ENCODE measurements around the gene SUN1.

DNA sequence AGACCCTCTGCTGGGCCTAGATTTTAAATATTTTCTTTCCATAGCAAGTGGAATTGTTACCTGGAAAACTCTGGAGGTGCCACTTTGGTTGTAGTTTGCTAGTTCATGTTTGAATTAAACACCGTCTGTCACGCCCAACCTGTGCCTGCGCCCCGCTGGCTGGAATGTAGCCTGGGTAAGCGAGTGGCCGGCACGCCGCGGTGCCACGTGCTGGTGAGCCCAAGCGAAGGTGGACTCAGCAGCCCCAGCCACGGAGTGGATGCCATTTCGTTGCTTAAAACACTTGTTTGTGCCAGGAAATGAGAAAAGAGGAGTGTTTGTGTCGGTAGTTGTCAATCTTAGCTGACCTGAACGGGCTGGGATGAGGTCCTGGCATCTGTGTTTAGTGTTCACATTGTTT lies 46.8 kb downstream of the SUN1 start:
- no peak for TF ChIP-seq NRF1 (IDR thresholded peaks at IDR 0.05; ENCODE audit: low read depth, low read length)
- TF ChIP-seq POLR2A (IDR thresholded peaks at IDR 0.05; ENCODE audit: control extremely low read depth in 1 of 2, low read depth in 2 of 2, low read length in 2 of 2), result no peak
- TF ChIP-seq, protein P1, sequence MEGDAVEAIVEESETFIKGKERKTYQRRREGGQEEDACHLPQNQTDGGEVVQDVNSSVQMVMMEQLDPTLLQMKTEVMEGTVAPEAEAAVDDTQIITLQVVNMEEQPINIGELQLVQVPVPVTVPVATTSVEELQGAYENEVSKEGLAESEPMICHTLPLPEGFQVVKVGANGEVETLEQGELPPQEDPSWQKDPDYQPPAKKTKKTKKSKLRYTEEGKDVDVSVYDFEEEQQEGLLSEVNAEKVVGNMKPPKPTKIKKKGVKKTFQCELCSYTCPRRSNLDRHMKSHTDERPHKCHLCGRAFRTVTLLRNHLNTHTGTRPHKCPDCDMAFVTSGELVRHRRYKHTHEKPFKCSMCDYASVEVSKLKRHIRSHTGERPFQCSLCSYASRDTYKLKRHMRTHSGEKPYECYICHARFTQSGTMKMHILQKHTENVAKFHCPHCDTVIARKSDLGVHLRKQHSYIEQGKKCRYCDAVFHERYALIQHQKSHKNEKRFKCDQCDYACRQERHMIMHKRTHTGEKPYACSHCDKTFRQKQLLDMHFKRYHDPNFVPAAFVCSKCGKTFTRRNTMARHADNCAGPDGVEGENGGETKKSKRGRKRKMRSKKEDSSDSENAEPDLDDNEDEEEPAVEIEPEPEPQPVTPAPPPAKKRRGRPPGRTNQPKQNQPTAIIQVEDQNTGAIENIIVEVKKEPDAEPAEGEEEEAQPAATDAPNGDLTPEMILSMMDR (IDR thresholded peaks at IDR 0.05; ENCODE audit: control extremely low read depth in 1 of 3, insufficient read depth in 1 of 3, low read depth in 1 of 3, low read length in 3 of 3), result no peak
- no peak for TF ChIP-seq ZNF274 (IDR thresholded peaks at IDR 0.05; ENCODE audit: borderline replicate concordance, extremely low read depth, low read length)
- TF ChIP-seq SUZ12 (IDR thresholded peaks at IDR 0.05; ENCODE audit: low read length), result no peak
- no peak for TF ChIP-seq RBBP5 (IDR thresholded peaks at IDR 0.05; ENCODE audit: borderline replicate concordance, low read depth, low read length)
- TF ChIP-seq, protein P2, sequence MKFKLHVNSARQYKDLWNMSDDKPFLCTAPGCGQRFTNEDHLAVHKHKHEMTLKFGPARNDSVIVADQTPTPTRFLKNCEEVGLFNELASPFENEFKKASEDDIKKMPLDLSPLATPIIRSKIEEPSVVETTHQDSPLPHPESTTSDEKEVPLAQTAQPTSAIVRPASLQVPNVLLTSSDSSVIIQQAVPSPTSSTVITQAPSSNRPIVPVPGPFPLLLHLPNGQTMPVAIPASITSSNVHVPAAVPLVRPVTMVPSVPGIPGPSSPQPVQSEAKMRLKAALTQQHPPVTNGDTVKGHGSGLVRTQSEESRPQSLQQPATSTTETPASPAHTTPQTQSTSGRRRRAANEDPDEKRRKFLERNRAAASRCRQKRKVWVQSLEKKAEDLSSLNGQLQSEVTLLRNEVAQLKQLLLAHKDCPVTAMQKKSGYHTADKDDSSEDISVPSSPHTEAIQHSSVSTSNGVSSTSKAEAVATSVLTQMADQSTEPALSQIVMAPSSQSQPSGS (IDR thresholded peaks at IDR 0.05; ENCODE audit: low read length), result no peak
- TF ChIP-seq YY1 (IDR thresholded peaks at IDR 0.05; ENCODE audit: low read depth, low read length), result no peak
- TF ChIP-seq JUND (IDR thresholded peaks at IDR 0.05; ENCODE audit: low read length), result no peak
- TF ChIP-seq EZH2 (IDR thresholded peaks at IDR 0.05; ENCODE audit: low read depth, low read length, severe bottlenecking), result no peak
- TF ChIP-seq EP300 (IDR thresholded peaks at IDR 0.05; ENCODE audit: borderline replicate concordance in 1 of 2, low read depth in 2 of 2, low read length in 2 of 2), result no peak
